Right ventricle myocardium superior (tissue), 1 donor: ENCODE measurements around the gene TLE2. TPM values are rescaled to one million over a fixed set of nuclear protein-coding genes. Genes with fewer than 3 reads are reported as not detected.
"Not testable (repeated sequence)": the region's sequence is repeated elsewhere in the genome, so short reads cannot be mapped to it uniquely, and the experiment has no call there.

Source experiments
- ATAC-seq: fragments of 200-7000 bp; cut with Tn5 transposase; one replicate; pipeline ENCODE4 v1.9.1; 2020; ENCODE audit warnings: mild to moderate bottlenecking; ENCODE audit not compliant: poor library complexity
- DNase-seq: peaks from one replicate; pipeline ENCODE4 v3.0.0-alpha.2; 2020
- intact Hi-C: fragments of 100-400 bp; cut with DNase I; formaldehyde crosslinking; loops from one replicate; pipeline ENCODE4 v1.11.2; 2022
- total RNA-seq: library from RNA; stranded (reverse); fragmentation: NEBNext Ultra II Directional; extraction: Animal tissue kit (Norgen Biotek cat#: 25700); gene quantifications from one replicate; pipeline ENCODE4 v1.2.1, GENCODE V29; 2021
- donor health status: DM: no; HTN: yes; CAD: no; lungs with severe emphysema.

TLE2 gene
- total RNA-seq, 1 donor from 2014 or later: 55.7 TPM

GRCh38 chr19:2998642-2999041, 30.4 kb downstream of the TLE2 start:
- ATAC-seq (no peak), DNase-seq (no peak)
- intact Hi-C loops: no loop called here

- no peak for DNase-seq
- intact Hi-C loops: no loop called here
Measured at GRCh38 chr19:2997720-2998119, 31.4 kb downstream of the TLE2 start.

GRCh38 chr19:2994588-2995131, 34.4 kb downstream of the TLE2 start:
- intact Hi-C loops: no loop called here
- no peak for ATAC-seq

More at GRCh38 chr19:2997720-2998119, 31.4 kb downstream of the TLE2 start:
- ATAC-seq: no peak

GRCh38 chr19:2993579-2993978, 35.5 kb downstream of the TLE2 start:
- ATAC-seq (no peak), DNase-seq (no peak)
- intact Hi-C loops: no loop called here

More at GRCh38 chr19:2994588-2995131, 34.4 kb downstream of the TLE2 start:
- DNase-seq: no peak

GRCh38 chr19:2992958-2993357, 36.1 kb downstream of the TLE2 start:
- intact Hi-C loops: no loop called here
- no peak for DNase-seq
- ATAC-seq: no peak

GRCh38 chr19:2992333-2992732, 36.7 kb downstream of the TLE2 start:
- ATAC-seq, DNase-seq, intact Hi-C loops: not testable (repeated sequence)

- DNase-seq (no peak), ATAC-seq (no peak)
- intact Hi-C loops: loop anchor here (5.0 kb wide), 1 partner anchor 38 kb away; the partner anchor contains the start of gene TLE2
Measured at GRCh38 chr19:2989236-2989946, 39.7 kb downstream of the TLE2 start.

GRCh38 chr19:2988568-2988967, 40.5 kb downstream of the TLE2 start:
- ATAC-seq (no peak), DNase-seq (no peak)
- intact Hi-C loops: loop anchor here (5.0 kb wide), 1 partner anchor 39 kb away; the partner anchor contains the start of gene TLE2

- ATAC-seq: no peak
- intact Hi-C loops: loop anchor here (5.0 kb wide), 1 partner anchor 40 kb away; the partner anchor contains the start of gene TLE2
- DNase-seq: no peak
Measured at GRCh38 chr19:2987797-2988196, 41.3 kb downstream of the TLE2 start.

GRCh38 chr19:2986951-2987524, 42.0 kb downstream of the TLE2 start:
- intact Hi-C loops: loop anchor here (5.0 kb wide), 1 partner anchor 40 kb away; the partner anchor contains the start of gene TLE2
- no peak for ATAC-seq
- DNase-seq: no peak

GRCh38 chr19:2984215-2984528, 44.9 kb downstream of the TLE2 start:
- ATAC-seq (no peak), DNase-seq (no peak)
- intact Hi-C loops: no loop called here

- peak; percentile 81 for DNase-seq
- peak; percentile 59 for ATAC-seq
- intact Hi-C loops: no loop called here
Measured at GRCh38 chr19:2983351-2984214, 45.5 kb downstream of the TLE2 start.

GRCh38 chr19:2982983-2983350, 46.1 kb downstream of the TLE2 start:
- DNase-seq (peak; percentile 94), ATAC-seq (peak; percentile 88)
- intact Hi-C loops: no loop called here

- intact Hi-C loops: no loop called here
- DNase-seq (no peak), ATAC-seq (no peak)
Measured at GRCh38 chr19:2982561-2982960, 46.5 kb downstream of the TLE2 start.

- no peak for ATAC-seq
- no peak for DNase-seq
- intact Hi-C loops: no loop called here
Measured at GRCh38 chr19:2981898-2982297, 47.2 kb downstream of the TLE2 start.

GRCh38 chr19:2978772-2979171, 50.3 kb downstream of the TLE2 start:
- no peak for DNase-seq
- intact Hi-C loops: no loop called here
- no peak for ATAC-seq

GRCh38 chr19:2978166-2978767, 50.8 kb downstream of the TLE2 start:
- ATAC-seq: no peak
- intact Hi-C loops: no loop called here
- no peak for DNase-seq

- intact Hi-C loops: no loop called here
- no peak for DNase-seq
- no peak for ATAC-seq
Measured at GRCh38 chr19:2977746-2978138, 51.3 kb downstream of the TLE2 start.
